DLD1 (cell line): ENCODE results near the gene ZFYVE28.
"Not testable (repeated sequence)": the region's sequence is repeated elsewhere in the genome, so short reads cannot be mapped to it uniquely, and the experiment has no call there.

Experiments used
- in situ Hi-C: cut with HindIII; loops from 2 replicates; pipeline ENCODE4 v1.10.0; 2017; ENCODE audit warnings: low sequenced_read_pairs

Gene ZFYVE28

DNA sequence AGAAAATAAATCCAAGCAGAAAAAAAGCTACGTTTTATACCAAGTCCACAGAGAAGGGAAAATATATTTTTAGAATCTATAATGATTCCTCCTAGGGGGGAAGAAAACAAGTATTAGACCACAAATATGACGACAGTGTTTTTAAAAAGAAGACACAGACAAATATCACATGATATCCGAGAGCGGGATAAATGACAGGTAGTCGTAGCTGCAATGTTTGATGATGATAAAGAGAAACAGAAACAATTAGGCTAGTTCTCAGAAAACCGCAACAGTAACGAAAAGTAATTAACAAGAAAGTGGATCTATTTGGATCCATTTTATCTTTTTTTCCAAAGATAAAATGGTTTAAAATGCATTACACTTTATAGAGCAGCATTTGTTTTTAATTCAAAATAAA lies 177.4 kb downstream of the ZFYVE28 start:
- in situ Hi-C loops = loop anchor here (10.0 kb wide), 2 partner anchors 64 to 154 kb away; no protein-coding TSS in a partner anchor

- in situ Hi-C loops = no loop called here
Measured at GRCh38 chr4:2236944-2237666, 181.3 kb downstream of the ZFYVE28 start.

DNA sequence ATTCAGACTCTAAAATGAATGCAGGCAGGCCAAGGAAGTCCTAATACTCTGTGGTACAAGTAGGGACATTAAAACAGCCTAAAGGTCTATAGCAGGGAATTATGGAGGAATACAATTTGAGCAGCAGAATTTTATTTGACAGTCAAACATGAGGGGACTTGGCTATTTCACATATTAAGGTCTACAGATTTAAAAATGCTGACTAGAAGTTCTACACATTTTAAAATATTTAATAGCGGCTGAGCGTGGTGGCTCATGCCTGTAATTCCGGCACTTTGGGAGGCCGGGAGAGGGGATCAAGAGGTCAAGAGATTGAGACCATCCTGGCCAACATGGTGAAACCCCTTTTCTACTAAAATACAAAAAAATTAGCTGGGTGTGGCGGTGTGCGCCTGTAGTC lies 187.4 kb downstream of the ZFYVE28 start:
- in situ Hi-C loops = no loop called here

- in situ Hi-C loops = no loop called here
Measured at GRCh38 chr4:2226261-2226660, 192.2 kb downstream of the ZFYVE28 start.

- in situ Hi-C loops = no loop called here
Measured at GRCh38 chr4:2222838-2223237, 195.6 kb downstream of the ZFYVE28 start.

GRCh38 chr4:2221378-2221777 lies 197.1 kb downstream of the ZFYVE28 start:
- in situ Hi-C loops = not testable (repeated sequence)

DNA sequence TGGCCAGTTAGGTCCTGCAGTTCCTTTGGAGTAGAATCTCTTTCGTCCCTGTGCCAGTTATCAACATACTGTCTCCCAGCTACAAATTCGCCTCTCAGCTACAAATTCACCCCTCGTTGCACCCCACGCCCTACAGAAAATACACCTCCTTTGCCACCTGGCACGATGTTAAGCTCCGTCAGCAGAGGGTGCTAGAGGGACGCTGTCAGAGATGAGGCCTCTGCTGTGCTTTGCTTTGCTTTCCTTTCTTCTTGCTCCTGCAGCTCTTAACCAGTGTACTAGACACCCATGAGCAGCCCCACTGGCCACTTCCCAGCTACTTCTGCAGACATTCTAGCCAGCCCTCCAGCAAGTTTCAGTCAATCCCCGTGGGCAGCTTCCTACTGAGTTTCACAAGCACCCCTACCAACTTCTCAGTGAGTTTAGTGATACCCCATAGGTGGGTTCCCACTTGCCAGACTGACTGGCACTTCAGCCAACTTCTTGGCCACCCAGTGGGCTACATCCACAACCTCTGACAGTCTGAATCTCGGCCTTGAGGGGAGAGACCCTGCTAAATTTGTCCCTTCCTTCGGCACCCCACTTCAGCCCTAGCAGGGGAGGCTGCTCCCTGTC lies 198.3 kb downstream of the ZFYVE28 start:
- in situ Hi-C loops = no loop called here
